Testis (tissue), 3 donors: ENCODE data around the gene AKAP8. TPM values are rescaled to one million over a fixed set of nuclear protein-coding genes. Genes with fewer than 3 reads are reported as not detected.

Experiments used
- DNase-seq: peaks from one replicate; pipeline ENCODE4 v3.0.0-alpha.2; 2019
- H3K27ac ChIP-seq, 2 donors: fragments of 200-600 bp; sonication (generic); one replicate each; pipeline ENCODE4 v1.5.1; 2019
- H3K27me3 ChIP-seq: fragments of 200-600 bp; sonication (generic); one replicate; pipeline ENCODE4 v1.5.1; 2019
- H3K36me3 ChIP-seq: fragments of 200-600 bp; sonication (generic); one replicate; pipeline ENCODE4 v1.5.1; 2017; ENCODE audit warnings: low read depth; ENCODE audit errors: missing control alignments
- H3K4me1 ChIP-seq: fragments of 200-600 bp; sonication (generic); one replicate; pipeline ENCODE4 v1.5.1; 2019
- H3K4me3 ChIP-seq, 2 donors: fragments of 200-600 bp; sonication (generic); one replicate each; pipeline ENCODE4 v1.5.1; 2017 to 2019
- H3K9me3 ChIP-seq: fragments of 200-600 bp; sonication (generic); one replicate; pipeline ENCODE4 v1.5.1; 2017
- CTCF ChIP-seq, 3 experiments: fragments of 450-650 bp in 2 of 3; fragments of 200-600 bp in 1 of 3; sonication (generic) in 1 of 3; IDR thresholded peaks; one replicate each; pipeline ENCODE4 v1.5.1; 2016 to 2019; ENCODE audit warnings: antibody characterized with exemption in 3 of 3, mild to moderate bottlenecking in 2 of 3, moderate library complexity in 1 of 3
- POLR2A ChIP-seq: fragments of 450-650 bp; IDR thresholded peaks from one replicate; pipeline ENCODE4 v1.6.1; 2017; ENCODE audit warnings: antibody characterized with exemption, mild to moderate bottlenecking, moderate library complexity
- WGBS, 2 donors: methylation state at CpG; one replicate each; pipeline ENCODE4 v1.1.5; 2018; 5-methylcytosine and 5-hydroxymethylcytosine counted together
- intact Hi-C: fragments of 100-400 bp; cut with DNase I; formaldehyde crosslinking; loops from one replicate; pipeline ENCODE4 v1.15.1; 2023; ENCODE audit warnings: low total_unique reads
- polyA plus RNA-seq: library from polyadenylated mRNA; stranded (reverse); fragments of 350-450 nt; fragmentation: Illumina TruSeq; extraction: RNeasy Lipid Tissue Mini Kit (QIAGEN cat#74804); gene quantifications from one replicate; pipeline ENCODE4 v1.2.3, GENCODE V29; 2014; ENCODE audit warnings: low read depth, low replicate concordance; ENCODE audit not compliant: insufficient read depth
- total RNA-seq, 2 donors: library from RNA; depleted of rRNA; stranded (reverse); fragments of >200 nt; gene quantifications; one replicate each; pipeline ENCODE4 v1.2.3, GENCODE V29; 2016

Gene AKAP8
- total and polyA plus RNA-seq, 3 donors from 2014 or later = 20.1 to 46.3 (median 44.0) TPM

- peak; percentile 48 for DNase-seq
- Histone ChIP-seq H3K27me3 (no peaks in the 10 kb centered on the region), H3K27ac (peak overlapping the region; percentile 88 to 93), H3K4me3 (peak overlapping the region; percentile 76 to 88), H3K9me3 (no peaks in the 10 kb centered on the region), H3K36me3 (no peaks in the 10 kb centered on the region), H3K4me1 (peaks cover 22% of the 10 kb centered on the region)
- 1% methylated on average over 32 to 46 of the region's 56 CpGs for WGBS, 2 donors
- intact Hi-C loops = loop anchor here (10.0 kb wide), 1 partner anchor 125 kb away; no protein-coding TSS in a partner anchor
- TF ChIP-seq CTCF (IDR thresholded peaks at IDR 0.05) = no peak
- TF ChIP-seq POLR2A = no peak
Observed at GRCh38 chr19:15379999-15380647, 536 bp upstream of the AKAP8 start.

DNA sequence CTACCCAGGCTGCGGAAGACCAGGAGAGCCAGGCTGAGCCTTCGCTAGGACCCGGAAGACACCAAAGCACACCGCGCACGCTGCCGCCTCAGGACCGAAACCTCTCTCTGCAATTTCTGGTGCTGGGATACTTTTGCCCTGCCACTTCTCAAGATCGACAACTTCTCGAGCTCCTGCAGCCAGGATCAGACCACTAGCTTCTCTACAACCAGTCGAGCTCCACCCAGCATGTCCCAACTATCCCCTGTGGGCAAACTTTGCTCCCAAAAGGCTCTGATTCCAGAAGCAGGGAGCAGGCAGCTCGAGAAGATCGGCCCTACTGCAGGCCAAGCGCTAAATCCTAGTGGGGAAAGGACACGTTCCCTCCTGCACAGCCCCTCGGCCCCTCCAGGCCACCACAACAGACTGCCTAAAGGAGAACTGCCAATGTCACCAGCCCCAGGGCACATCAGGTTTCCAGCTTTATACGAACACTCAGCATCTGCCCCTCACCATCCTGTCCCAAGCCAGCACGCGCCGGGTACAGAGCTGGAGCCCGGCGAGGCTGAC lies 979 bp downstream of the AKAP8 start:
- no peaks in the 10 kb centered on the region for H3K27me3 ChIP-seq
- H3K4me3 ChIP-seq = peak overlapping the region; percentile 76 to 88
- peak overlapping the region; percentile 88 to 93 for H3K27ac ChIP-seq
- H3K36me3 ChIP-seq = no peaks in the 10 kb centered on the region
- 0% methylated on average over 14 to 22 of the region's 22 CpGs for WGBS, 2 donors
- DNase-seq = peak; percentile 68
- intact Hi-C loops = loop anchor here (10.0 kb wide), 1 partner anchor 124 kb away; no protein-coding TSS in a partner anchor
- peaks cover 36% of the 10 kb centered on the region for H3K4me1 ChIP-seq
- H3K9me3 ChIP-seq = no peaks in the 10 kb centered on the region
- no peak for TF ChIP-seq CTCF (IDR thresholded peaks at IDR 0.05)
- TF ChIP-seq POLR2A = no peak

DNA sequence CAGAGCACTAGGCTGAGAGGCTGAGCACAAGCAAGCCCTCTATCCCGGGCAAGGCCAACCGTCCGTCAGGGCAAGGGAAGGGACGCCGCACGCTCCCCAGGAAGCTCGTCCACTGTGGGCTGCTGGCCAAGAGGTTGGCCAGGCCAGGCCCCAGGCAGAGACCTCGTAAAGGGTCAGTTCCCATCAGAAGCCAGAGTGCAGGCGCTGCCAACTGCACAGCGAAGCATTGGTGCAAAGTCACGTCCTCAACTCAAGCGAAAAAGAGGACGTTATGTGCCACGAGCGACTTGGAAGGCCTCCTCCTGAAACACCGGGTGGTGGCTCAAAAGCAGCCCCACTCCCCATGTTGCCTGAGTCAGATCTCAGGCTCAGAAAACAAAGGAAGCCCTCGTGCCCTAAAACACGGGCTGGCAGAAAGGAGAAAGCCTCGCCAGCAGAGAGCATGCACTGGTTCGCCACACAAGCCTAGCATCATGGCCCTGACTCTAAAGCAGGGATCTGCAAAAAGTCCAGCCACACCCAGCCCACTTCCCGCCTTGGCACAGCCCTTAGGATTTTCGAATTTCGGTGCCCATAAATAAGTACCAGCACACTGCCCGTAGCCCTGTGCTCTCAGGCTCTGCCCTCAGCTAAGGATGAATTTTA lies 4.7 kb downstream of the AKAP8 start:
- WGBS, 2 donors = 48 to 50% methylated on average over 22 to 24 of the region's 24 CpGs
- Histone ChIP-seq H3K27me3 (no peaks in the 10 kb centered on the region), H3K4me3 (no peak overlapping the region), H3K9me3 (no peaks in the 10 kb centered on the region), H3K4me1 (peaks cover 38% of the 10 kb centered on the region), H3K27ac (peak overlapping the region in 1 of 2 donors; percentile 11), H3K36me3 (no peaks in the 10 kb centered on the region)
- intact Hi-C loops = loop anchor here (10.0 kb wide), 1 partner anchor 120 kb away; no protein-coding TSS in a partner anchor
- TF ChIP-seq POLR2A = no peak
- no peak for TF ChIP-seq CTCF (IDR thresholded peaks at IDR 0.05)
- DNase-seq = peak; percentile 71

DNA sequence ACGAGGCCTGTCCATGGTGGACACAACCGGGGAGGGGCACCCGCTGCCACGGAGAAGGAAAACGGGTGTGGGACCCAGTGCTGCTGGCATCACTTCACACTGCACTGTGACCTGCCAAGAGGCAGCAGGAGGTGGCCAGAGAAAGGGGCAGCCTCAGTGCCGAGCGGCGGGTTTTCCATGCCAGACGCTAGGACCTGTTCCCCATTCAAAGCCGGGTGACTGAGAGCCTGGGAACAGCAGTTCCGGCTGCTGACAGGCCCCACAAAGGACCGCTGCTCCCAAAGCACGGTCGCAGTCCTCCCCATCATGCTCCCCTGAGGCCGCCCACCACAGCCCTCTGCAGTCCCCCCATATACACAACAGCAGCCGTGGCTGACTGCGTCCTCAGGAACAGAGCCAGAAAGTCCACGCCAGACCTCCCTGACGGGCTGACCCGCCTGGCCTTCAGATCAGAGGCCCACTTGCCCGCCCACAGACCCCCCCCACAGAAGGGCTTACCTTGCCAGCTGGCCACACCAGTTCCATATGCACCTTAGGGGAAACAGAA lies 5.4 kb downstream of the AKAP8 start:
- no peak overlapping the region for H3K4me3 ChIP-seq
- DNase-seq = no peak
- no peaks in the 10 kb centered on the region for H3K9me3 ChIP-seq
- peaks cover 38% of the 10 kb centered on the region for H3K4me1 ChIP-seq
- intact Hi-C loops = loop anchor here (10.0 kb wide), 1 partner anchor 119 kb away; no protein-coding TSS in a partner anchor
- TF ChIP-seq POLR2A (no peak), CTCF (IDR thresholded peaks at IDR 0.05) (no peak)
- 58 to 71% methylated on average over 15 to 21 of the region's 21 CpGs for WGBS, 2 donors
- no peaks in the 10 kb centered on the region for H3K27me3 ChIP-seq
- no peaks in the 10 kb centered on the region for H3K36me3 ChIP-seq
- H3K27ac ChIP-seq = peak overlapping the region in 1 of 2 donors; percentile 11
